Head of caudate nucleus (tissue), 42 donors: ENCODE data around the gene ZNRF2.
"Not testable (repeated sequence)": the region's sequence is repeated elsewhere in the genome, so short reads cannot be mapped to it uniquely, and the experiment has no call there.

Source experiments
- DNase-seq, 42 donors: peaks; one replicate each; pipeline versions ENCODE4 v3.0.0 to v3.0.0-alpha.2; 2020 to 2021; ENCODE audit warnings: mixed read lengths in 7 of 42
- intact Hi-C: fragments of 100-400 bp; cut with DNase I; formaldehyde crosslinking; loops from one replicate; pipeline ENCODE4 v1.15.0; 2022

The ZNRF2 gene

GRCh38 chr7:30281791-30282190, 2.6 kb upstream of the ZNRF2 start:
- intact Hi-C loops, result loop anchor here (10.0 kb wide), 2 partner anchors 147 to 223 kb away; partner anchors contain the start of genes GGCT and MTURN

GRCh38 chr7:30282735-30283134, 1.7 kb upstream of the ZNRF2 start:
- DNase-seq, result no peak
- intact Hi-C loops, result loop anchor here (10.0 kb wide), 2 partner anchors 148 to 222 kb away; partner anchors contain the start of genes GGCT and MTURN

More at GRCh38 chr7:30281791-30282190, 2.6 kb upstream of the ZNRF2 start:
- DNase-seq, result no peak

GRCh38 chr7:30285067-30285535, 704 bp downstream of the ZNRF2 start:
- intact Hi-C loops, result loop anchor here (10.0 kb wide), 2 partner anchors 150 to 220 kb away; partner anchors contain the start of genes GGCT and MTURN
- peak in 30 of 42 donors; percentile 8 to 68 (median 30) for DNase-seq

- peak in 28 of 42 donors; percentile 6 to 57 (median 21) for DNase-seq
Observed at GRCh38 chr7:30285536-30286284, 1.3 kb downstream of the ZNRF2 start.

GRCh38 chr7:30286749-30287148, 2.4 kb downstream of the ZNRF2 start:
- intact Hi-C loops, result loop anchor here (10.0 kb wide), 2 partner anchors 152 to 218 kb away; partner anchors contain the start of genes GGCT and MTURN
- DNase-seq, result no peak

More at GRCh38 chr7:30285536-30286284, 1.3 kb downstream of the ZNRF2 start:
- intact Hi-C loops, result loop anchor here (10.0 kb wide), 2 partner anchors 151 to 219 kb away; partner anchors contain the start of genes GGCT and MTURN

- DNase-seq, result not testable (repeated sequence)
- intact Hi-C loops, result loop anchor here (10.0 kb wide), 2 partner anchors 153 to 217 kb away; partner anchors contain the start of genes GGCT and MTURN
Observed at GRCh38 chr7:30287625-30288024, 3.2 kb downstream of the ZNRF2 start.

GRCh38 chr7:30289634-30290033, 5.2 kb downstream of the ZNRF2 start:
- intact Hi-C loops, result loop anchor here (10.0 kb wide), 2 partner anchors 155 to 215 kb away; partner anchors contain the start of genes GGCT and MTURN
- DNase-seq, result not testable (repeated sequence)

GRCh38 chr7:30290317-30290716, 5.9 kb downstream of the ZNRF2 start:
- DNase-seq, intact Hi-C loops: not testable (repeated sequence)

- intact Hi-C loops, DNase-seq: not testable (repeated sequence)
Observed at GRCh38 chr7:30292416-30293038, 8.1 kb downstream of the ZNRF2 start.

- intact Hi-C loops, DNase-seq: not testable (repeated sequence)
Observed at GRCh38 chr7:30296304-30296703, 11.9 kb downstream of the ZNRF2 start.

- DNase-seq, intact Hi-C loops: not testable (repeated sequence)
Observed at GRCh38 chr7:30297499-30297898, 13.1 kb downstream of the ZNRF2 start.

- intact Hi-C loops, DNase-seq: not testable (repeated sequence)
Observed at GRCh38 chr7:30298409-30298808, 14.0 kb downstream of the ZNRF2 start.

GRCh38 chr7:30301751-30302150, 17.4 kb downstream of the ZNRF2 start:
- intact Hi-C loops, result no loop called here
- DNase-seq, result no peak

GRCh38 chr7:30302656-30303311, 18.4 kb downstream of the ZNRF2 start:
- intact Hi-C loops, result no loop called here
- DNase-seq, result no peak

- intact Hi-C loops, result no loop called here
Observed at GRCh38 chr7:30303312-30304039, 19.1 kb downstream of the ZNRF2 start.

GRCh38 chr7:30304177-30304884, 19.9 kb downstream of the ZNRF2 start:
- intact Hi-C loops, result no loop called here
- DNase-seq, result no peak

More at GRCh38 chr7:30303312-30304039, 19.1 kb downstream of the ZNRF2 start:
- no peak for DNase-seq

- intact Hi-C loops, result no loop called here
- no peak for DNase-seq
Observed at GRCh38 chr7:30306976-30307375, 22.6 kb downstream of the ZNRF2 start.

GRCh38 chr7:30308389-30308788, 24.0 kb downstream of the ZNRF2 start:
- intact Hi-C loops, result no loop called here
- no peak for DNase-seq
